Measurements from ENCODE around the gene MRPL12. TPM values are rescaled to one million over a fixed set of nuclear protein-coding genes. Genes with fewer than 3 reads are reported as not detected.
A peak's percentile ranks its signal among the peaks of the same experiment; 100 is the strongest.

Gene MRPL12
- total and polyA plus RNA-seq, 9 of the 15 experiments (the other 6 are each of a cell fraction or from before 2014, with no cell fraction given): 0.94 to 338 (median 100) TPM

DNA sequence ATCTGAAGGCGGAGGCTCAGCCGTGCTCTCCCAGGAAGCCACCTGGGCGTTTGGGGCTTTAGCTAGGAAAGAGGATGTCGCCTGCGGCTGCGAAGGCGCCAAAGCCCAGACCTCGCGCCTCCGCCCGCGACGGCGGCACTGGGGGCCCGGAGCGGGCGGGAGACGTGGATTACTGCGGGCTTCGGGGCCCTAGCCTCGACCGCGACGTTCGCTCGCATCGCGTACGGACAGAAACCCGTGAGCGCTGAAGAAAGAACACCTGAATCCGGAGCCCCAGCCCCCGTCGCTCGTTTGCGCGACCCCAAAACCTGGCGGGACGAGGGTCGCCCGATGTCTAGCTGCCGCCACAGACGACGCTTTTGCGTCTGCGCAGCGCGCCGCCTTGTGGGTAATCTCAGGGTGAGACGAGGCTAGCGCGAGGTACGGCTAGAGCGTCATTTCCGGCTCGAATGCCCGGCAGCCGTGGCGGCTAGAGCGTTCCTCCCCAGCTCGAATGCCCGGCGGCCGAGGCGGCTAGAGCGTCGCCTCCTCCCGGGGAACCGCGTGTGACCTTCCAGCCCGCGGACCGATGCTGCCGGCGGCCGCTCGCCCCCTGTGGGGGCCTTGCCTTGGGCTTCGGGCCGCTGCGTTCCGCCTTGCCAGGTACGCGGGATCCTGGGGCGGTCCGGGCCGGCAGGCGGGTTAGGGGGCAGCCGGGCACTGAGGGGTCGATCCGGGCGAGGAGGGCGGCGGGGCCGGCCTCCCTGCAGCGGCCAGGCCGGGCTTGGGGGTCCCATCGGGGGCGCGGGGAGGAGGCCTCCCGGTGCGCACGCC lies at the start of gene MRPL12 (continued):
- TF ChIP-seq, protein P1, sequence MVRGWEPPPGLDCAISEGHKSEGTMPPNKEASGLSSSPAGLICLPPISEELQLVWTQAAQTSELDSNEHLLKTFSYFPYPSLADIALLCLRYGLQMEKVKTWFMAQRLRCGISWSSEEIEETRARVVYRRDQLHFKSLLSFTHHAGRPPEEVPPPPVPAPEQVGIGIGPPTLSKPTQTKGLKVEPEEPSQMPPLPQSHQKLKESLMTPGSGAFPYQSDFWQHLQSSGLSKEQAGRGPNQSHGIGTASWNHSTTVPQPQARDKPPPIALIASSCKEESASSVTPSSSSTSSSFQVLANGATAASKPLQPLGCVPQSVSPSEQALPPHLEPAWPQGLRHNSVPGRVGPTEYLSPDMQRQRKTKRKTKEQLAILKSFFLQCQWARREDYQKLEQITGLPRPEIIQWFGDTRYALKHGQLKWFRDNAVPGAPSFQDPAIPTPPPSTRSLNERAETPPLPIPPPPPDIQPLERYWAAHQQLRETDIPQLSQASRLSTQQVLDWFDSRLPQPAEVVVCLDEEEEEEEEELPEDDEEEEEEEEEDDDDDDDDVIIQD (CRISPR knock-in tag; IDR thresholded peaks at IDR 0.05): no peak
- TF ChIP-seq SREBF1 (IDR thresholded peaks at IDR 0.05; ENCODE audit: borderline replicate concordance, low read depth, low read length) (no peak), SLC30A9 (CRISPR knock-in tag; IDR thresholded peaks at IDR 0.05) (no peak), GABPB1 (CRISPR knock-in tag; IDR thresholded peaks at IDR 0.05) (peak; percentile 97), SRSF7 (optimal IDR thresholded peaks at IDR 0.05; ENCODE audit: low read depth, low read length) (no peak), KLF6 (CRISPR knock-in tag; IDR thresholded peaks at IDR 0.05; ENCODE audit: borderline replicate concordance) (no peak), ZSCAN32 (CRISPR knock-in tag; IDR thresholded peaks at IDR 0.05) (no peak)
- TF ChIP-seq, protein P2, sequence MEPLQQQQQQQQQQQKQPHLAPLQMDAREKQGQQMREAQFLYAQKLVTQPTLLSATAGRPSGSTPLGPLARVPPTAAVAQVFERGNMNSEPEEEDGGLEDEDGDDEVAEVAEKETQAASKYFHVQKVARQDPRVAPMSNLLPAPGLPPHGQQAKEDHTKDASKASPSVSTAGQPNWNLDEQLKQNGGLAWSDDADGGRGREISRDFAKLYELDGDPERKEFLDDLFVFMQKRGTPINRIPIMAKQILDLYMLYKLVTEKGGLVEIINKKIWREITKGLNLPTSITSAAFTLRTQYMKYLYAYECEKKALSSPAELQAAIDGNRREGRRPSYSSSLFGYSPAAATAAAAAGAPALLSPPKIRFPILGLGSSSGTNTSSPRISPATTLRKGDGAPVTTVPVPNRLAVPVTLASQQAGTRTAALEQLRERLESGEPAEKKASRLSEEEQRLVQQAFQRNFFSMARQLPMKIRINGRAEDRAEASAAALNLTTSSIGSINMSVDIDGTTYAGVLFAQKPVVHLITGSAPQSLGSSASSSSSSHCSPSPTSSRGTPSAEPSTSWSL (CRISPR knock-in tag; IDR thresholded peaks at IDR 0.05; ENCODE audit: borderline replicate concordance): no peak
- TF ChIP-seq, protein P3, sequence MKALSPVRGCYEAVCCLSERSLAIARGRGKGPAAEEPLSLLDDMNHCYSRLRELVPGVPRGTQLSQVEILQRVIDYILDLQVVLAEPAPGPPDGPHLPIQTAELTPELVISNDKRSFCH (CRISPR knock-in tag; IDR thresholded peaks at IDR 0.05): no peak
- TF ChIP-seq, protein P3 (tag; IDR thresholded peaks at IDR 0.05): peak; percentile 76; the same call in 1 of the 2 replicates
- TF ChIP-seq, protein P4, sequence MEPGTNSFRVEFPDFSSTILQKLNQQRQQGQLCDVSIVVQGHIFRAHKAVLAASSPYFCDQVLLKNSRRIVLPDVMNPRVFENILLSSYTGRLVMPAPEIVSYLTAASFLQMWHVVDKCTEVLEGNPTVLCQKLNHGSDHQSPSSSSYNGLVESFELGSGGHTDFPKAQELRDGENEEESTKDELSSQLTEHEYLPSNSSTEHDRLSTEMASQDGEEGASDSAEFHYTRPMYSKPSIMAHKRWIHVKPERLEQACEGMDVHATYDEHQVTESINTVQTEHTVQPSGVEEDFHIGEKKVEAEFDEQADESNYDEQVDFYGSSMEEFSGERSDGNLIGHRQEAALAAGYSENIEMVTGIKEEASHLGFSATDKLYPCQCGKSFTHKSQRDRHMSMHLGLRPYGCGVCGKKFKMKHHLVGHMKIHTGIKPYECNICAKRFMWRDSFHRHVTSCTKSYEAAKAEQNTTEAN (CRISPR knock-in tag; IDR thresholded peaks at IDR 0.05): peak; percentile 91; the same call in 1 of the 2 replicates
